ENCODE measurements around the gene LCAT. TPM values are rescaled to one million over a fixed set of nuclear protein-coding genes. Genes with fewer than 3 reads are reported as not detected.

Gene LCAT
- total and polyA plus RNA-seq, 4 donors = 45.7 to 201 (median 113) TPM

GRCh38 chr16:67942200-67942509, 1.8 kb downstream of the LCAT start:
- Histone ChIP-seq H3K4me1 (ENCODE audit: control insufficient read depth in 4 of 4, insufficient read depth in 4 of 4, low read length in 3 of 4) (peaks cover 13 to 59% (median 39%) of the 10 kb centered on the region in 4 donors), H3K36me3 (ENCODE audit: control insufficient read depth in 4 of 4, insufficient read depth in 3 of 4, low read depth in 1 of 4, low read length in 3 of 4) (peaks cover 10 to 24% (median 13%) of the 10 kb centered on the region in 4 donors), H3K9ac (ENCODE audit: low read depth in 1 of 2, low read length in 2 of 2) (no peak overlapping the region), H3K4me3 (ENCODE audit: low read depth in 1 of 3, low read length in 3 of 3) (peak overlapping the region in 1 of 3 donors; percentile 59), H3K9me3 (ENCODE audit: control insufficient read depth in 4 of 4, low read length in 3 of 4) (no peaks in the 10 kb centered on the region), H3K27ac (ENCODE audit: low read depth in 1 of 2, low read length in 2 of 2) (peak overlapping the region in 1 of 2 donors; percentile 85), H3K27me3 (ENCODE audit: control insufficient read depth in 4 of 4, insufficient read depth in 4 of 4, low read length in 3 of 4) (no peaks in the 10 kb centered on the region)
- 73% methylated on average over 6 of the region's 6 CpGs for WGBS
- peak; percentile 58 for TF ChIP-seq CTCF (IDR thresholded peaks at IDR 0.05; ENCODE audit: low read depth, low read length, missing input control)
- peak; percentile 49 to 72 for TF ChIP-seq RAD21 (IDR thresholded peaks at IDR 0.05)
- TF ChIP-seq MAX (IDR thresholded peaks at IDR 0.05) = no peak
- peak; percentile 86 to 98 for TF ChIP-seq RXRA (IDR thresholded peaks at IDR 0.05)
- DNase-seq (ENCODE audit: low spot score) = peak; percentile 52

- WGBS = 82% methylated on average over 9 of the region's 9 CpGs
- DNase-seq (ENCODE audit: low spot score) = no peak
- Histone ChIP-seq H3K36me3 (ENCODE audit: control insufficient read depth in 4 of 4, insufficient read depth in 3 of 4, low read depth in 1 of 4, low read length in 3 of 4) (peaks cover 10 to 19% (median 13%) of the 10 kb centered on the region in 4 donors), H3K27me3 (ENCODE audit: control insufficient read depth in 4 of 4, insufficient read depth in 4 of 4, low read length in 3 of 4) (no peaks in the 10 kb centered on the region), H3K4me3 (ENCODE audit: low read depth in 1 of 3, low read length in 3 of 3) (no peak overlapping the region), H3K27ac (ENCODE audit: low read depth in 1 of 2, low read length in 2 of 2) (no peak overlapping the region), H3K4me1 (ENCODE audit: control insufficient read depth in 4 of 4, insufficient read depth in 4 of 4, low read length in 3 of 4) (peaks cover 14 to 64% (median 44%) of the 10 kb centered on the region in 4 donors), H3K9ac (ENCODE audit: low read depth in 1 of 2, low read length in 2 of 2) (no peak overlapping the region), H3K9me3 (ENCODE audit: control insufficient read depth in 4 of 4, low read length in 3 of 4) (no peaks in the 10 kb centered on the region)
- TF ChIP-seq CTCF (IDR thresholded peaks at IDR 0.05; ENCODE audit: low read depth, low read length, missing input control) (no peak), GABPA (IDR thresholded peaks at IDR 0.05 in 1 of 2, conservative IDR thresholded peaks at IDR 0.05 in 1 of 2) (no peak), HNF4A (conservative IDR thresholded peaks at IDR 0.05) (no peak), ZBTB33 (IDR thresholded peaks at IDR 0.05) (no peak), HNF4G (IDR thresholded peaks at IDR 0.05) (no peak), ATF3 (IDR thresholded peaks at IDR 0.05) (no peak), NR2F2 (IDR thresholded peaks at IDR 0.05) (no peak), SP1 (IDR thresholded peaks at IDR 0.05) (no peak), RAD21 (IDR thresholded peaks at IDR 0.05) (no peak), RXRA (IDR thresholded peaks at IDR 0.05) (no peak), FOXA1 (IDR thresholded peaks at IDR 0.05) (no peak)
These were observed 2.3 kb downstream of the LCAT start for GRCh38 chr16:67941469-67942199.

All from liver (tissue), 9 donors.